Stimulated activated CD8-positive, alpha-beta memory T cell treated with anti-CD3 and anti-CD28 coated beads, Interleukin-4, amount 100 ng/mL, for 48 hours (primary cell): ENCODE data around the gene TP73.

Experiments
- DNase-seq: peaks from one replicate; pipeline ENCODE4 v3.0.0-alpha.2; 2020

Gene TP73

DNA sequence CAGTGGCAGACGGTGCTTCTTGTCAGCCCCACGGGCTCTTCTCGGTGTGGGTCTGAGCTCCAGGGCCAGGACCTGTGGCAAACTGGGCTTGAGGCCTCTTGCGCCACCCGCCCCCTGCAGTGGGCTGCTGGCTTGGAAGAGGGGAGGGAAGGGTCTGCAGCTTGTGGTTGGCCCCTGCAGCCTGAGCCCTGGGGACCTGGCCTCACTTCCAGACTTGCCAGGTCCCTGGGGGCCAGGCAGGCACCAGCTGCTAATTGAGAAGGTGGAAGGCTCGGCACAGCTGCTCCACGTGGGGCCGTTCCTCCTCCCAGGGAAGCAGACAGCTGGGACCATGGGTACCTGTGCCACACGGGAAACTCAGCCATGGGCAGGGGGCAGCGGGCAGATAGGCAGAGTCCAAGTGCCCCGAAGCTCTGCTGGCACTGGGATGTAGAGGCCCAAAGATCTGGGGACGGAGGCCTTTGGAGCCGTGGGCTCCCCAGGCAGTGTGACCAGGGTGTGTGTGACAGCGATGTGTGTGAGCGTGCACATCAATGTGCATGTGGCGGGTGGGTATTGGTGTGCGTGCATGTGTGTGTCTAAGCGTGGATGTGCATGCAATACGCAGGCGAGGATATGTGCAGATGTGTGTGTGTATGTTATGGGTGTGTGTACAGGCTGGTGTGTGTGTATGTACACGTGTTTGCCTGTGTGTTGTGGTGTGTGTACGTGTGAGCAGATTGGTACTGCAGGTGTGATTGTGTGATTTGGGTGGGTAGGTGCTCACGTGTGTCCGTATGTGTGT is 39.3 kb downstream of the TP73 start:
- DNase-seq: no peak

DNA sequence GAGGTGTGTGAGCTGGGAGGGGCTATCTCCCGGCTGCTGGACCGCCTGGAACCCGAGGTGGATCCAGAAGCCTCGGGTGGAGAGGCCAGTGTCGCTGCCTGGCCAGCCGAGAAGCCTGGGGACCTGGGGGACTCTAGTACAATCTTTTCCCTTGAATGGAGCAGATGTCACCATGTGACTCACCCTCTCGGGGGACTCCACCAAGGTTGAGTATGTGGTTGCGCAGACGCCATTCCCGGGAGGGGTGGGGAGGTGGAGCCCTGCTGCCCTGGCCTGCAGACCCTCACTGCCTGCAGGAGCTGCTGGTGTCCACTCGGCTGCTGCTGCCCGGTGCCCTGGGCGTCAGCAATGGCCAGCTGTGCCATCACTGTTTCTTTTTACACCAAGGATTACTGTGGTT is 40.3 kb downstream of the TP73 start:
- no peak for DNase-seq

DNA sequence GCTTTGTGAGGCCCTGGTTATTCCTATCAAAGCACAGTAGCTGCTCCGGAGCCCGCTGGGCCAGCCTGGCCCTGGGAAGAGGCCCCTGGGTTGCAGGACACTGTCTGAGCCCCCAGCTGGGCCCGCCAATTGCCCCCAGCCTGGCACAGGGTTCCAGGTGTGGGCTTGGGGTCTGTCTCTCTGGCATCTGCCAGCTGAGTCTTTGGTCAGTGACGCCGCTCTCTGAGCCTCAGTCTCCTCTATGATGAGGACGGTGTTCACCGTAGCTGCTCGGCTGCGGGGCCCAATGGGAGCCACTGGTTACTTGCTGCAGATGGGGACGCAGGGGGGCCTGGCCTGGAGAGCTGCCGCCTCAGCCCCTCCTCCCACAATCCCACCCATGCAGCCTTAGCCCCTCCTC is 41.0 kb downstream of the TP73 start:
- DNase-seq: no peak

DNA sequence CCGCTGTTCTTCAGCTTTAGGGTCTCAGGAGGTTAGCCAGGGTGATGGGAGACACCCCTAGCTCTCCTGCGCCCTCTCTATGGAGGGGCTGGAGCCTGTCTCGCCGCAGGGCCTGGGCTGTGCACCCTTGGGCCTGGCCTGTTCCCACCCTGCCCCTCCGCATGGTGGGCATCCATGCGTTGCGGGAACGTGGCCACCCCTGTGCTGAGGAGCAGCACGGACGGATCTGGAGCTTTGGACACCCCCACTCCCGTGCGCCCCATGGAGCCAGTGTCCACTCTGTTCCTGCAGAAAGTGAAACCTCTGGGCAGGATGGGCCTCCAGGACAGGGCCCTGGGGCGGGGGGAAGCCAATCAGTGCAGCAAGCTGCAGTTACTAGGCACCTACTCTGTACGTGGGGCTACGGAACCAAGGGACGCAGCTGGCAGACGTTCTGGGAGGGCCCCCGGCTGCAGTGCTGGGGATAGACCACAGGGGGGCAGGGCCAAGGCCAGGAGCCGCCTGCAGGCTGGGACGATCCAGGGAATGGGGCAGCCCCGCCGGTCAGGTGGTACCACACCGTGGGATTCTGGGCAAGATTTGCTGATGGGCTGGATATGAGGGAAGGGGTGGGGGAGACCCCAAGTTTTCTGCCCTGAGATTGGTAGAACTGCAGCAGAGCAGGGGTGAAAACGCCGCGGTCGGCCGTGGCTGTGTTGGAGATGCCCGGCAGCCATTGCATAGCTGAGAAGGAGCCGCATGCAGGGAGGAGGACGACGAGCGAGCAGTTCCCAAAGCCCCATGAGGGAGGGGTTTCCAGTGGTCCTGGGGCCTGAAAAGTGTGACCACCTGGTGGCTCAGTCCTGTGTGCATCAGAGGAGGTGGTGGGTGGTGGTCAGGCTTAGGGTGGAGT is 43.3 kb downstream of the TP73 start:
- DNase-seq: peak; percentile 63

DNA sequence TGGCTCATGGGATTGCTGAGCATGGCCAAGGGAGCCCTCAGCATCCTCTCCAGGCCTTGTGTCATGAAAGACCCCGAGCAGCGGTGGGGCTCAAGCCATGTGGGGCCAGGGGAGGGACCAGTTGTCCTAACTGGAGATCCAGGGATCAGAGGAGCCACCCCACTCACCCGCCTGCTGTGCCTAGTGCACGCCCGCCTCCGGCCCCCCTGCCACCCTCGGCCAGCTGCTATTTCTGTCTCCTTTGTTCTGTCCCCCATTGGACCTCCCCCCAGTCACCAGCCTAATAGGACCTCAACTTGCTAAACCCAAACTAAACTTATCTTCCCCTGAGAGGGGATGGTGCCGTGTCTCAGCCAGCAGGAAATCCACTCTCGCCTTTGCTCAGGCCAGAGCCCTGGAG is 44.4 kb downstream of the TP73 start:
- no peak for DNase-seq

DNA sequence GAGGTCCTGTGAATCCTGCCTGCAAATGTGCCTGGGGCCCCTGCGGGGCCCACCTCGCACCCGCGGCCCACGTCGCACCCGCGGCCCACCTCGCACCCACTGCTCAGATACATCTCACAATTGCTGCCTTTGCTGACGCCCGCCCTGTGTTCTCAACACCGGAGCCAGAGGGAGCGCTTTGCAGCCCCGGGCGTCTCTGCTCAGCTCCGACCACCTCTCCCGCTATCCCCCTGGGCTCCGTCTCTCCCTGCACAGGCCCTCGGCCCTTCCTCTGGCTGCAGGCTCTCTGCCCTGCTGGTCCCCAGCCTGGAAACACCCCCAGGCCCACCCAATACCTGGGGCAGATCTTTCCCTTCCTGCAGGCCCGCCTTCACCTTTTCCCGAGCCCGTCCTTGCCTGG is 44.8 kb downstream of the TP73 start:
- no peak for DNase-seq

DNA sequence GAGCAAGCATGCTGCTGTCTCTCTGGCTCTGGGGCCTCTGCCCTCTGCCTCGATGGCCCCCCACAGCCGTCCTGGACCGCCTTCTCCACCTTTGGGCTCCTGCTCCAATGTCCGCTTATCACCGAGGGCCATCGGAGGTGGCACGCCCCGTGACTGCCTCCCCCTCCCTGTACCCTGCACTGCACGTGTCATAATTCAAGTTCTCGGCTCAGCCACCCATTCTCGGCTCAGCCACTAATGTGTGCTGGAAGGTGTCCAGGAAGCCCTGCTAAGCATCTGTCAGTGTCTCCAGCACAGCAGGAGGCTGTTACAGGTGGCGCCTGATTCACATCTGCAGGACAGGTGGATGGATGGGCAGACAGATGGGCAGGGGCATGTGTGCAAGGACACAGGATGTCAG is 45.5 kb downstream of the TP73 start:
- DNase-seq: no peak

DNA sequence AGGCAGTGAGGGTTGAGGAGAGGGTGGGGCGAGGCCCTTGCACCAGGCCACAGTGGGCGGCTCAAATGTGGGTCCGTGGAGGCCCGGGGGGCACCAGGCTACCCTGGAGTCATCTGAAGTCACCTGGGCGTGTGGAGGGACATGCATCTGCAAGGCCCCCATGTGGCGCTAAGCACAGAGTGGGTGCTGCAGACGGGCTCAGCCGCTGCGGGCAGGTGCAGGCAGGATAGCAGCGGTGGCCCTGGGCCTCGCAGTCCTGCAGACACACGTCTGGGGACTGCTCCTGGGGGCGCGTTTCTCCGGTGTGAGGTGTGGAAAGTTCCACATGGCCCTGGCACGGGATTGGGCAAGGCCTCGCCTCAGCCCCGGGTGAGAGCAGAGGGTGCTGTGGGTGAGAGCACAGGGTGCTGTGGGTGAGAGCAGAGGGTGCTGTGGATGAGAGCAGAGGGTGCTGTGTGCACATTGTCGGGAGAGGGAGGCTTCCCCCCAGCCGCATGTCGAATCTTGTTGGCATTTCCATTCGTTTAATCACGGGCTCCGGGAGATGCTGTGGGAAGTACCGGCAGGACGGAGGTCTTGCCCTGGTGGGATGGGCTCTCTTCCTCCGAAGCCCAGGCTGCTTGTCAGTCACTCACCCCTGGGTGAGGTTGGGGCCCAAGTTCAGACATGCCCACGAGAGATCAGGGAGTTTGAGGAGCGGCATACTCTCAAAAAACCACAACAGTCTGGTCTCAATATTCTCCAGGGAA is 46.5 kb downstream of the TP73 start:
- DNase-seq: no peak

DNA sequence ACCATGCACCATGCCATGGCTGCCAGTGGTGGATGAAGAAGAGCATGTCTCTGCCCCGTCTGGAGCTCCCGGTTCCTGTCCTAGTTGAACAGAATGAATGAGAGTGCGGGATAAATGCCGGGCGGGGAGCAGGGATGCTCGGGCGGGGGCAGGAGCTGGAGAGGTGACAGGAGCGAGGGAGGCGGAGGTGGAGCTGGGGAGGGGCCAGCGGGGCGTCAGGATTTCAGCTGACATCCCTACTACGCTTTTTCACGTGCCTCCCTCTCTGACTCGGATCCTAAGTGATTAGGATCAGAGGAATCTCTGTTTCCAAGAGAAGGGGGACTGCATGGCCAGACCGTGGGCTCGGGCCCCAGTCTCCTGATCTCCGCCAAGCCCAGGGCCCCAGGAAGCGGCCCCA is 47.3 kb downstream of the TP73 start:
- no peak for DNase-seq

DNA sequence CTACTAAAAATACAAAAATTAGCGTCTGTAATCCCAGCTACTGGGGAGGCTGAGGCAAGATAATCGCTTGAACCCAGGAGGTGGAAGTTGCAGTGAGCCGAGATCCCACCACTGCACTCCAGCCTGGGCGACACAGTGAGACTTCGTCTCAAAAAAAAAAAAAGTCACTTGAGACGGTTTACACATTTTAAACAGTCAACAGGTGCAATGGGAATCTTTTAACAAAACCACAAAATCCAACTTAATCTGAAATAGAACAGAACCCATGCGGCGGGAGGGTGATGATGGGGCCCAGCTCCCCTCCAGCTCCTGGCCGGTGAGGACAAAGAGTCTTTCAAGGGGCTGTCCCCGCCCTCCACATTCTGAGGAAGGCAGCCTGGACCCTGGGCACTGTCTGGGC is 48.3 kb downstream of the TP73 start:
- no peak for DNase-seq

DNA sequence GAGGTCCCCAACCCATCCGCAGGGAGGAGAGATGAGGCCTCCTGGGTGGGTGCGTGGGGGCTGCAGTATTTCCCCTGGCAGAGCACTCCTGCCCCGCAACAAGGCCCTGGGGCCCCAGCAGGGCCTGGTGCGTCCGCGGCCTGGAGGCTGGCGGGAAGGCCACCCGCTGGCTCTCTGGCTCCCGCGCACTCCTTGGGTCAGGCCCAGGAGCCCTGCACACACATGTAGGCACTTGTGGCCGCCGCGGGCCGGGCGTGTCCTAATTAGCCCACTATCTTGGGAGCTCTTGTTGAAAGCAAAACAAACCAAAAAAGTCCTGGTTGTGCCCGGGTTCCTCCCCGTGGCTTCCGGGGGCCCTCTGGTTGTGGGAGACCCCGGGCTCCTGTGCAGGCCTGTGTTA is 50.2 kb downstream of the TP73 start:
- DNase-seq: no peak

DNA sequence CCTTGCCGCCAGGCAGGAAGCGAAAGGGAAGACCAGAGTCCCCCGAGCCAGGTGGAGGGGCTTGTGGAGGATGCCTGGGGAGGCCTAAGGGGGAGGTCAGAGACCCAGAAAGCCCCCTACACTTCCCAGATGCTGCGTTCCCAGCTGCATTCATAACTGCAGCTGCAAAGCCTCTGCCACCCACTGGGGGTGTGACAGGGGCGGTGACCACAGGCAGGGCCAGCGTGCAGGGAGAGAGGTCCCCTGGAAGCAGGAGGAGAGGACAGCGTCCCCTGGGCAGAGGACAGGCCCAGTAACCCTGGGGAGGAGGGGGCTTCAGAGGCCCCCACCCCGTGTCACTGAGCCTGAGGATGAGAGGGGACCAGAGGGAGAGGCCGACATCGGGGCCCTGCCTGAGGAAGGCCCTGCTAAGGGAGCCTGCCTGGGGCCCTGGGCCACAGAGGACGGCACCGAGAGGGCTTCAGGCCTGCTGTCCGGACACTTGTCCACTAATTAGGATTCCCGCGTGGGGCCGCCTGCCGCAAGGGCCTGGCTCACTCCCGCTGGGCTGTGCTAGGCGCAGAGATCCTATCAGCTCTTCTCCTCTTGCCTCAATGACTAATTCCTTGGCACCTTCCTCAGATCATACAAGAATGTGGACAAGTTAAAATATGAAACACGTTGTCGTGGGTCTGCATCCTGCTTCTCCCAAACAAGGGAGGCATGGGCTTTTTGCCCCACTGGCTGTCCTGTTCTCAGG is 50.8 kb downstream of the TP73 start:
- DNase-seq: no peak

DNA sequence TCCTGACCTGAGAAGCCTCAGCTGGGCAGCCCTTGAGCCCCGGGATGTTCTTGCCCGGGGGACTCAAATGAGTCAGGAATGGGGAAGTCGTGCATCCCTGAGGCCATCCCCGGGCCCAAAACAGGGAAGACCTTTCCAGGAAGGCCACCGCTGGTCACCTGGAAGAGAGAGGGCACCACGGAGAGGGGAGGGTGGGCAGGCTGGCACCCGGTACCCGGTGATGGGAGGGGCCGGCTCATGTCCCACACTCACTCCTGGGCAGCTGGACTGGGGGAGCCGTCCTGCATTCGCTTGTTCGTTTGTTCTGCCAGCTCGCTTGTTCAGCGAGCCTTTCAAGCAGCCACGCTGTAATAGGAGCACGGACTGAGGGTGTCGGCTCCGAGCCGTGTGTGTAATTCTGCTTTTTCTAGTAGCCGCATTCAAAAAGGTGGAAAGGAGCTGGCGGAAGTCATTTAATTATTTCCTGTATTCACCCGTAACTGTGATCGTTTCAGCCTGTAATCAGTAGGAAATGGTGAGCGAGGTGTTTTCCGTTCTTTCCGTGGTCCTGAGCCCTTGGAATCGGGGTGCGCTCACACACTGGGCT is 51.6 kb downstream of the TP73 start:
- DNase-seq: no peak

DNA sequence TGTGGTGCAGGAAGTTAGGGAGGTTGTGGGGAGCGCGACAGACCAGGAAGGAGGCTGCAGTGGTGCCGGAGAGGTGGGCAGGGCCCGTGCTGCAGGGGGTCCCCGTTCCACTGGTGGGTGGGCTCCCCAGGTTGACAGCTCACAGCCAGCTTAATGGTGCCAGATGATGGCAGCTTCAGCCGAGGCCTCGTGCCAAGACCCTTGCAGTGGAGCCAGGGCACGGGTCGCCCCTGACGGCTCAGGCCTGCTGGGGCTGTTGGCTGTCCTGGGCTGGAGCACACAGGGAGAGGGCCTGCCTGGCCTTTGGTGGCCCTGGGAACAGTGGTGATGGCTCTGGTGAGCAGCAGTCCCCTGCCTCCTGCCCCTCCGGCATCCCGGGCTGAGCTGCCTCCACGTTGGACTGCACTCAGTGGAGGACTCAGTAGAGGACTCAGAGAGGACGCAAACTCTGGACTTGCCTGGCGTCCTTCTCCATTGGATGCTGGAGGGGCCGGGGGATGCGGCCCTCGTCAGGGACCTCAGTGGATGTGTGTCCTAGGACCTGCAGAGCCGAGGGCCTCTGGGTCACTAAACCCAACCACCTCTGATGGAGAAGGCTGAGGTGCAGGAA is 53.1 kb downstream of the TP73 start:
- no peak for DNase-seq

DNA sequence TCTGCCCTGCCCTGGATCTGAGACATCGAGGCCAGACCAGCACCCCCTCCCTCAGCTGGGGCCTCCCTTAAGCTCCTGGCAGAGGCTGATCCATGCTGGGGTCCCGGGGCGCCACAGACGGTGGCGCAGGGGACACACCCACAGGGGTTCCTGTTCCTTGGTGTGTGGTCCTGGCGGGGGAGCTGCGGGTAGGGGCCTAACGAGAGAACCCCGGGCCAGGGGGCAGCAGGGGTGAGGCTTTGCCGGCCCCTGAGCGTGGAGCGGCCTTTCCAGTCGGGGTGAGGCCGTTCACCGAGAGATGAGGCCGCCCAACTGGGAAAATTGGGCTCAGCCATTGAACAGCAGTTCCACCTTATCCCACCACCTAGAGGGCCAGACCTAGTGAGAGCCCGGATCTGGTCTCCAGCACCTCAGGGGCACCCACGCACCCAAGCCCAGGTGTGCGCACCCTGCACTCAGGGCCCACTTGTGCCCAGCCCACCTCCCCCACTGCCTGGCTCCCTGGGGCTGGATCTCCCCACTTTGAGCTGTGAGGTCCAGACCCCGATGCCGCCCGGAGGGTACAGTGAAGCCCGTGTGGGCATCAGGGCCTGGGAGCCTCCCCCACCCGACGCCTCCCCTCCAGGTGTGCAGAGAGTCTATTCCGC is 54.5 kb downstream of the TP73 start:
- no peak for DNase-seq

DNA sequence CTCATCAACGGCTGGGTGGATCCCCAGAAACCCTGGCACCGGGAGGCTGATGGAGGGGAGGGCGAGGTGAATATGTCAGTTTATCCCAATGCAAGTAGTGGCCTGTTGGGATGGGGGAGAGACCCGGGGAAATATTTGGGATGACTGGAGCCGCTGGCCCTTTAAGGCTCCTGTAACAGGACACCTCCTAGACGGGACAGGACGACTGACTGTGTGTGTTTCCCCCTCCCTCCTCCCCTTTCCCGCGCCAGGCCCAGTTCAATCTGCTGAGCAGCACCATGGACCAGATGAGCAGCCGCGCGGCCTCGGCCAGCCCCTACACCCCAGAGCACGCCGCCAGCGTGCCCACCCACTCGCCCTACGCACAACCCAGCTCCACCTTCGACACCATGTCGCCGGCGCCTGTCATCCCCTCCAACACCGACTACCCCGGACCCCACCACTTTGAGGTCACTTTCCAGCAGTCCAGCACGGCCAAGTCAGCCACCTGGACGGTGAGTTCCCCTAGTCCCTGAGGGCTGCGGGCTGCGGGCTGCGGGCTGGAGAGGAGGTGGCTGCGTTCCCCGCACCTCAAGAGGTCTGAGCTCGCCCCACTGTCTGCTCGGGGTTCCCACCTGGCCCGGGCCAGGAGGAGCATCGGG is 55.1 kb downstream of the TP73 start:
- no peak for DNase-seq

DNA sequence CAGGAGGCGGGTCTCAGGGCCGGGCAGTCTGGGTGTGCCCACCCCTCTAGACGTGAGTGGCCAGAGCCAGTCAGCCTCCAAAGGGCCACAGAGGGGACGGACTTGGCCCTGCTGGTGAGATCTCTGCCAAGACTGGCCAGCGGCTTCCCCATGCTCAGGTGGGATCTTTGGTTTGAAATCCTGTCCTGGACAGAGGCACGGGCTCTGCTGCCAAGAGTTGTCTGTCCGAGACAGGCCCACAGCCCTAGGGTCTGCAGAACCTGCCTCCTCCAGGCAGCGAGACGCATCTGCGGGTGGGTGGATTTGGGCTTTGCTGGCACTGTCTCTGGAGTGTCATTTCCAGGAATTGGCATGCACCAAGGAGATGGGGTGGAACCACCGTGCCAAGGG is 55.6 kb downstream of the TP73 start:
- DNase-seq: no peak

DNA sequence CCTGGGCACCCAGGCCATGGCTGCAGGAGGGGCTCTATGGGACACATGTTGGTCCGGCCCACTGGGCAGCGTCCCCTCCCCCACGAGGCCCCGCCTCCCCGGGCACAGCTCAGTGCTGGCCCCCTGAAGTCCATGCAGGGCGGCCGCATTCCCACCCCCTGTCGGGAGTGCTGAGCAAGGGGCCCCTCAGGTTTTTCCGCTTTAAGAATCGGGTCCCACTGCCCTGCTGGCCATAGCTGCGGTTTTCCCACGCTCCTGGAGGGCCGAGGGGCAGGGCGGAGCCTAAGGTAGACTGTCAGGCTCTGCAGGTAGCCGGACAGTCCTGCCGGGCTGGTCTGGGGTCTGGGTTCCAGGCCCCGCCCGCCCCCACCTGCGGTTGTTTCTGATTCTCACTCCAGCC is 56.5 kb downstream of the TP73 start:
- no peak for DNase-seq

DNA sequence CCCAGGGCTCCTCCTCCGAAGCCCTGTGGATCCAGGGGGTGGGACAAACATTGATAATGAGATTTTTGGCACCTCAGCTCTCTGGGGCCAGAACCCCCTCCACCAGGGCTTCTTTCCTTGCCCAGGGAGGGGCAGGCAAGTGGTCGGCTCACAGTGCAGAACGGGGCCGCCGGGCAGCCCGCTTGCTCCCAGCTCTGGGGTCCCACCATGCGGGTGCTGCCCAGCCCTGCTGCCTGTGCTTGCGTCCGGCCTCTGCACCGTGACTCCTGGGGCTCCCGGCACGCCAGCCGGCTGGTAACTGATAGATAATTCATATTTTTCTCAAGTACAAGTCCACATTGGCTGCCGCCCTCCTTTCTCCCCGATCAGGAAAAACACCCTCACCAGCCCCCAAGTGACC is 57.9 kb downstream of the TP73 start:
- no peak for DNase-seq

DNA sequence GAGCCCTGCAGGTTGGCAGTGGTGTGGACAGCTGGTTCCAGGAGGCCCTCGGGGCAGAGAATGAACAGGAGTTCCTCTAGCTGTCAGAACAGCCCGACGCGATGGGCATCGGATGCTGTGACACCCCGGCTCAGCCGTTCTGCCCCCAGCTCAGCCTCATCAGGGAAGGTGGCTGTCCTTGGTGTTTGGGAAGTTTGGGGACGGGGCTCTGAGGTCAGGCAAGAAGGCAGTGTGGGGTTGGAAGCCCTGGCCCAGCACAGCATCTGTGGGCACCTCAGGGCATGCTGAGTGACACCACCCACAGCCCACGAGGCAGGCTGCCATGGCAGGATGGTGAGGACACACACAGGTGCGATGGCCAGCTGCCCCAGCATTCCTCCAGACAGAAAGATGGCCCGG is 59.1 kb downstream of the TP73 start:
- DNase-seq: no peak
